Mesodermal cell (in vitro differentiated cells): Measurements from ENCODE around the gene ANO7.

ENCODE experiments used
- H3K27ac ChIP-seq: 2 replicates; pipeline ENCODE4 v1.7.0; 2013; ENCODE audit warnings: mild to moderate bottlenecking, low read depth, low read length, moderate library complexity; ENCODE audit not compliant: severe bottlenecking
- H3K36me3 ChIP-seq: 2 replicates; pipeline ENCODE4 v1.7.1; 2013; ENCODE audit warnings: mild to moderate bottlenecking, low read length, moderate library complexity; ENCODE audit not compliant: control insufficient read depth, insufficient read depth
- H3K4me1 ChIP-seq: one replicate; pipeline ENCODE4 v1.7.1; 2013; ENCODE audit warnings: mild to moderate bottlenecking, low read length; ENCODE audit not compliant: insufficient read depth, control insufficient read depth, poor library complexity, severe bottlenecking
- H3K4me3 ChIP-seq: 2 replicates; pipeline ENCODE4 v1.7.0; 2013; ENCODE audit warnings: low read length, control low read depth, mild to moderate bottlenecking; ENCODE audit not compliant: insufficient read depth, poor library complexity, severe bottlenecking; ENCODE audit errors: extremely low read depth
- H3K9me3 ChIP-seq: 2 replicates; pipeline ENCODE4 v1.7.1; 2013; ENCODE audit warnings: mild to moderate bottlenecking, low read length, moderate library complexity; ENCODE audit not compliant: control insufficient read depth
- WGBS, 2 experiments: methylation state at CpG; one replicate each; pipeline ENCODE4 v1.1.5; 2013; ENCODE audit warnings: missing lambda C conversion rate in 2 of 2; ENCODE audit not compliant: insufficient coverage in 2 of 2; 5-methylcytosine and 5-hydroxymethylcytosine counted together

ANO7 gene

DNA sequence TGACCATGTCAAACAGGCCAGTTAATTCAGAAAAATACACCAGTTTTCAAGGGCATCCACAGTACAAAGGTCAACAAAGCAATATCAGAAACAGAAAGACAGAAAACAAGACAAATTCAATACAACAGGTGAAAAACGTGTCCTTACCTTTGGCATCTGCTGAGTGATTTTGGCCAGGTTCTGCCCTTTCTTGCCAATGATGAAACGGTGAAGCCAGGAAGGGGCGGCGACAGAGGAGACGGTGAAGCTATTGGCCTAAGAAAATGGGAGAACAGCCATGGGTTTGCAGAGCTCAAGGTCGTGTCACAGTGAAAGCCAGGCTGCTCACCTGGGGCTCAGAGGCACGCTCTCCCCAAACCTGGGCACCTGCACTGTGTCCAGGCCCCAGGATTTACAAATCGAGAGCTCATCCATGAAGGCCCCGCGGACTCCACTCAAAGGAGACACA lies 66.5 kb downstream of the ANO7 start:
- peaks cover 97% of the 10 kb centered on the region for H3K36me3 ChIP-seq
- H3K27ac ChIP-seq: no peak overlapping the region
- H3K4me3 ChIP-seq: no peak overlapping the region
- no peaks in the 10 kb centered on the region for H3K9me3 ChIP-seq
- 97 to 98% methylated on average over 10 of the region's 10 CpGs for WGBS, 2 experiments
- H3K4me1 ChIP-seq: no peaks in the 10 kb centered on the region

DNA sequence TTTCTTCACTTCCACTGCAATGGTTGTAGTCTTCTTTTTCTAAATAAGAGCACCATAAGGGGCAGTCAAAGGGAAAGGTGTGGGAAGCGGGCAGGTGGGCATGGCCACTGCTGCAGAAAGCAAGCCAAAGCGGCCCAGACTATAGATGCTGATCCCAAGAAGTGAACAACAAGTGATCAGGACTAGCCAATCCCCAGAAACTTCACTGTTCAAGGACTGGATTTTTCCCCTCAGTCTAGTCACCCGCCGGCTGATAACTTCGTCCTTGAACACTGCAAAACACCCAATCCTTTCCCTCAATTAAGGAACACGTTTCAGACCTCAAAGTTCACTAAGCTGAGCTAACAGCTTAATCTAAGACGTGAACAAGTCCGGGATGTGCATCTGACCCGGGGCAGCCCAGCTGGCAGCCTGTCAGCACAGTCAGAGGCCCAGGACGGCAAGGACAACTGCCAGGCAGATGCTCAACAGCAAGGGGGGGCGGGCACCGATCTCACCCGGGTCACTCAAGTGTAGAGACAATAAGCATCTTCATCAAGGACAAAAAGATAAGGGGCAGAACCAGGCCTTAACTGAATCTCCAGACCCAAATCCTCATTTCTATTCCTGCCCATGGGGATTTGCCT lies 67.2 kb downstream of the ANO7 start:
- H3K9me3 ChIP-seq: no peaks in the 10 kb centered on the region
- 96 to 97% methylated on average over 12 to 13 of the region's 13 CpGs for WGBS, 2 experiments
- H3K36me3 ChIP-seq: peaks cover 97% of the 10 kb centered on the region
- H3K27ac ChIP-seq: no peak overlapping the region
- H3K4me3 ChIP-seq: no peak overlapping the region
- H3K4me1 ChIP-seq: no peaks in the 10 kb centered on the region

DNA sequence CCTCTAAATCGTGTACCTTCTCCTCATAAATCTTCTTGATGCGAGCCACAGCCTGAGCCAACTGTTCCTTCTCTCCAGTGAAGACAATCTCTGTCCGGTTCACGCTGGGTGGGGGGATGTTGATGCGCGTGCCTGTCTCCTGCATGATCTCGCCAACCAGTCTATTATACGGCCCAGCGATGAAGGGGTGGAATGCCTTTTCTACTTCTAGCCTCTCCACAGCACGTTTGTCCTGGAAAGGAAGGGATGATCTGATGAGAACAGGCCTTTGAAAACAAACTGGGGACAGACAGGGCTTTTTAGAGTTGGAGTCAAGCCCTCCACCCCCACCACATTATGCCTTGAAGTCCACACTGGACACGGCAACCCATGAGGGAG lies 67.7 kb downstream of the ANO7 start:
- Histone ChIP-seq H3K9me3 (no peaks in the 10 kb centered on the region), H3K4me1 (no peaks in the 10 kb centered on the region), H3K27ac (no peak overlapping the region), H3K36me3 (peaks cover 96% of the 10 kb centered on the region), H3K4me3 (no peak overlapping the region)
- 98 to 100% methylated on average over 2 to 8 of the region's 11 CpGs for WGBS, 2 experiments

DNA sequence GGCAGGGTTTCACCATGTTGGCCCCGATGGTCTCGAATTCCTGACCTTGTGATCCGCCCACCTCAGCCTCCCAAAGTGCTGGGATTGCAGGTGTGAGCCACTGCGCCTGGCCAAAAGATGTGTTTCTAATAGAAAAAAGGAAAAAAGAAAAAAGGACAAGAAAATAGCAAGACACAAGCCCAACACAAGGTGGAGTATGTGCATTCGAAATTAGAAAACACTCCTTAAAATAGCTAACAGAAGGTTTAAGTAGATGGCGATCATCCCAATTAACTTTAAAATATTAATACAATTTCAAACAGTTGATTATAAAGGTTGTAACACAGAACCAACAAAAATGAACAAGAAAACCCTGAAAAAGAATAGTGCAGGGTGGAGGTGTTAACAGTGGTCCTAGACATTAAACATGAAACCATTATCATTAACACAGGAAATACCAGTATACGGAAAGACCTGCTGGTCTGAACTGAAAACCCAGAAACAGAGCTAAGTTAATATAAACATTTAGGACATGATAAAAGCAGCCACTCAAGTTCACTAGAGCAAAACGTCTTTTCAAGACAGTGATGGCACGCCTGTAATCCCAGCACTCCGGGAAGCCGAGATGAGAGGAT lies 69.0 kb downstream of the ANO7 start:
- H3K27ac ChIP-seq: no peak overlapping the region
- WGBS, 2 experiments: 90 to 93% methylated on average over 7 to 8 of the region's 11 CpGs
- no peak overlapping the region for H3K4me3 ChIP-seq
- no peaks in the 10 kb centered on the region for H3K4me1 ChIP-seq
- no peaks in the 10 kb centered on the region for H3K9me3 ChIP-seq
- peaks cover 96% of the 10 kb centered on the region for H3K36me3 ChIP-seq

- WGBS, 2 experiments: 95 to 97% methylated on average over 4 to 7 of the region's 8 CpGs
- Histone ChIP-seq H3K4me1 (no peaks in the 10 kb centered on the region), H3K9me3 (no peaks in the 10 kb centered on the region), H3K4me3 (no peak overlapping the region), H3K36me3 (peaks cover 96% of the 10 kb centered on the region), H3K27ac (no peak overlapping the region)
These were observed 70.2 kb downstream of the ANO7 start for GRCh38 chr2:241258505-241259280.

DNA sequence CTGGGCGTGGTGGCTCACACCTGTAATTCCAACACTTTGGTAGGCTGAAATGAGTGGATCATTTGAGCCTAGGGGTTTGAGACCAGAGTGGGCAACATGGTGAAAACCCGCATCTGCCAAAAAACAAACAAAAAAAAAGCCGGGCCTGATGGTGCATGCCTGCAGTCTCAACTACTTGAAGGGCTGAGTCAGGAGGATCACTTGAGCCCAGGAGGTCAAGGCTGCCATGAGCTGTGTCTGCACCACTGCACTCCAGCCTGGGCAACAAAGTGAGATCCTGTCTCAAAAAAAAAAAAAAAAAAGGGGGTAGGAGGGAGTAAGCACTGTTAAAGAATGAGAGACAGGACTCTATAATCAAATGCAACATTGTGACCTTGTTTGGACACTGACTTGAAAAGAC lies 72.4 kb downstream of the ANO7 start:
- WGBS, 2 experiments: 85 to 98% methylated on average over 2 to 3 of the region's 3 CpGs
- Histone ChIP-seq H3K9me3 (no peaks in the 10 kb centered on the region), H3K4me3 (no peak overlapping the region), H3K27ac (no peak overlapping the region), H3K36me3 (peaks cover 96% of the 10 kb centered on the region), H3K4me1 (no peaks in the 10 kb centered on the region)

DNA sequence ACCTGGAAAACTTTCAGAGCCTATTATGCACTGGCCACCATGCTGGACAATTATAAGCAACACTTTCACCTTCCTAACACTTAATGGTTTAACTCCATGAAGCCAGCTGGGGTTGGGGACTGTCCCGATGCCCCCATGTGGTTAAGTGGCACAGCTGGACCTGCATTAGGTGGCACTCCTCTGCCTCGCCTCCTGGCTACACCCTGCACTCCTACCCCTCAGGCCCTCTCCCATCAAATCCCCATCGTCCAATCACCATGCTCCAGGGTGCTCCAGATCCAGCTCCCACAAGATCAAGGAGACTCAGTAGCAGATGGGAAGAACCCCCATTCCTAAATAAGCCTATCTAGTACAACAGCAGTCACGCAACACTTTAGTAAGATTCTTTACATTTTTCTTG lies 73.2 kb downstream of the ANO7 start:
- H3K4me3 ChIP-seq: no peak overlapping the region
- no peaks in the 10 kb centered on the region for H3K9me3 ChIP-seq
- peaks cover 96% of the 10 kb centered on the region for H3K36me3 ChIP-seq
- no peaks in the 10 kb centered on the region for H3K4me1 ChIP-seq
- H3K27ac ChIP-seq: no peak overlapping the region
- WGBS, 2 experiments: 87 to 100% methylated on average over 3 of the region's 4 CpGs

GRCh38 chr2:241263061-241263460 lies 74.6 kb downstream of the ANO7 start:
- Histone ChIP-seq H3K36me3 (peaks cover 98% of the 10 kb centered on the region), H3K27ac (no peak overlapping the region)
- WGBS, 2 experiments: 89 to 100% methylated on average over 4 to 5 of the region's 7 CpGs

GRCh38 chr2:241265506-241265905 lies 77.0 kb downstream of the ANO7 start:
- peaks cover 18% of the 10 kb centered on the region for H3K4me1 ChIP-seq
- H3K9me3 ChIP-seq: no peaks in the 10 kb centered on the region
- 94 to 96% methylated on average over 4 to 5 of the region's 5 CpGs for WGBS, 2 experiments
- H3K4me3 ChIP-seq: no peak overlapping the region
- H3K27ac ChIP-seq: no peak overlapping the region
- H3K36me3 ChIP-seq: peaks cover 99% of the 10 kb centered on the region

More at GRCh38 chr2:241263061-241263460, 74.6 kb downstream of the ANO7 start:
- H3K4me3 ChIP-seq: no peak overlapping the region
- H3K4me1 ChIP-seq: no peaks in the 10 kb centered on the region
- H3K9me3 ChIP-seq: no peaks in the 10 kb centered on the region

DNA sequence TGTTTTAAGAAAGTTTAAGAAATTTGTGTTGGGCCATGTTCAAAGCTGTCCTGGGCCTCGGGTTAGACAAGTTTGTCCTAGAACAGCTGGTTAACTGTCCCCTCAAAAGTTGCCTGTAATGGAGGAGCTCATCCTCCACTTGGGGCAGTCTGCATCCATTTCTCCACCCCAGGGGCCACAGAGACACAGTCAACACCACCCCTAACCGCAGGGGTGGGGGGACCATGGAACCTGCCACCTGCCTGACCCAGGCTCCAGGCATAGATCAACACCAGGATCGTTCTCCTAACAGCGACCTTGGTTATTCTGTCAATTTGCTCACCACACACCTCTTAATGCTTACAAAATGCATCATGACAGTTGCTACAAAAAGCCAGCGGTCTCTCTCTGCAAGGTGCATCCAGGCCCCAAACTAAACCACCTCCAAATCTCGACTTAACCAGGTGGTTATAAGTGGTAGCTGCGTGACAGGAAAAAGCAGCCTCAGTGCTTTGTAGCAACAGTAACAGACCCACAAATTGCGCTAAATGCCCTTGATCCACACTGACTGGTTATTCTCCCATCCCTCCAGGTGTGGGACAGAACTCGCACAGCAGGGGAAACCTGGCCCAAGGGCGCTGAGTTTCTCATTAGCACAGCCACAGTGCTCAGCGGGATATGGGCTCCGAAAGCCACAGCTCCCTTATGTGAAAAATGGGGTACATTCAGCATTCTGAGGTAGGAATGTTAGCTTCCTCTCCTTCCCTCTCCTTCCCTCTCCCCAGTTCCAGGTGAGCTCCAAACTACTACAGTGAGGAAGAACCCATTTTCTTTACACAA lies 79.0 kb downstream of the ANO7 start:
- no peak overlapping the region for H3K4me3 ChIP-seq
- H3K4me1 ChIP-seq: peaks cover 28% of the 10 kb centered on the region
- H3K36me3 ChIP-seq: peaks cover 81% of the 10 kb centered on the region
- 71 to 94% methylated on average over 5 to 7 of the region's 12 CpGs for WGBS, 2 experiments
- no peak overlapping the region for H3K27ac ChIP-seq
- H3K9me3 ChIP-seq: no peaks in the 10 kb centered on the region
